HepG2 (cell line): Measurements from ENCODE around the gene ARHGAP9. TPM values are rescaled to one million over a fixed set of nuclear protein-coding genes. Genes with fewer than 3 reads are reported as not detected.

Experiments
- AGO1 ChIP-seq: fragments of 200-400 bp; formaldehyde crosslinking; IDR thresholded peaks from 2 replicates; pipeline ENCODE4 v1.6.1; 2017; ENCODE audit warnings: mild to moderate bottlenecking, low read depth, low read length, moderate library complexity; ENCODE audit not compliant: poor library complexity, severe bottlenecking
- AKAP8 ChIP-seq: sonication (generic); formaldehyde crosslinking; IDR thresholded peaks from 2 replicates; pipeline ENCODE4 v1.5.1; 2020; ENCODE audit warnings: mild to moderate bottlenecking, missing genetic modification reagents
- CCDC6 ChIP-seq: sonication (generic); formaldehyde crosslinking; IDR thresholded peaks from 2 replicates; pipeline ENCODE4 v1.8.1; 2022; ENCODE audit warnings: mild to moderate bottlenecking, missing genetic modification reagents, moderate library complexity
- FOSL2 ChIP-seq: sonication (generic); formaldehyde crosslinking; IDR thresholded peaks from 2 replicates; pipeline ENCODE4 v1.4.0; 2020; ENCODE audit warnings: missing genetic modification reagents
- MATR3 ChIP-seq: sonication (generic); formaldehyde crosslinking; IDR thresholded peaks from 2 replicates; pipeline ENCODE4 v1.4.0; 2020; ENCODE audit warnings: missing genetic modification reagents
- MIXL1 ChIP-seq: IDR thresholded peaks from 2 replicates; pipeline ENCODE4 v1.6.1; 2016
- POLR2AphosphoS2 ChIP-seq: IDR thresholded peaks from 2 replicates; pipeline ENCODE4 v1.6.1; 2011; ENCODE audit warnings: low read depth, low read length, improper control_type of control experiment
- SPEN ChIP-seq: sonication (generic); formaldehyde crosslinking; IDR thresholded peaks from 2 replicates; pipeline ENCODE4 v1.5.1; 2020; ENCODE audit warnings: low read depth, mild to moderate bottlenecking, missing genetic modification reagents
- TBX3 ChIP-seq: fragments of 450-650 bp; IDR thresholded peaks from 2 replicates; pipeline ENCODE4 v1.6.1; 2017; ENCODE audit warnings: antibody characterized with exemption, mild to moderate bottlenecking, inconsistent platforms, borderline replicate concordance
- TCF7L2 ChIP-seq: IDR thresholded peaks from 2 replicates; pipeline ENCODE4 v1.6.1; 2011; ENCODE audit warnings: mild to moderate bottlenecking, low read depth, low read length, moderate library complexity
- TEAD2 ChIP-seq: sonication (generic); formaldehyde crosslinking; IDR thresholded peaks from 2 replicates; pipeline ENCODE4 v1.9.0; 2021; ENCODE audit warnings: missing genetic modification reagents
- ZNF12 ChIP-seq: sonication (generic); formaldehyde crosslinking; IDR thresholded peaks from 2 replicates; pipeline ENCODE4 v1.5.0; 2020; ENCODE audit warnings: missing genetic modification reagents
- ZNF160 ChIP-seq: sonication (generic); formaldehyde crosslinking; IDR thresholded peaks from 2 replicates; pipeline ENCODE4 v1.8.0; 2022; ENCODE audit warnings: mild to moderate bottlenecking, inconsistent platforms, missing genetic modification reagents
- ZNF335 ChIP-seq: sonication (generic); formaldehyde crosslinking; IDR thresholded peaks from 2 replicates; pipeline ENCODE4 v1.4.0; 2020; ENCODE audit warnings: missing genetic modification reagents
- ZNF350 ChIP-seq: sonication (generic); formaldehyde crosslinking; IDR thresholded peaks from 2 replicates; pipeline ENCODE4 v1.4.0; 2020; ENCODE audit warnings: mild to moderate bottlenecking, low read depth, missing genetic modification reagents, borderline replicate concordance
- ZNF709 ChIP-seq: sonication (generic); formaldehyde crosslinking; IDR thresholded peaks from 2 replicates; pipeline ENCODE4 v1.5.0; 2020; ENCODE audit warnings: mild to moderate bottlenecking, missing genetic modification reagents
- ZNF780A ChIP-seq: sonication (generic); formaldehyde crosslinking; IDR thresholded peaks from 2 replicates; pipeline ENCODE4 v1.8.0; 2022; ENCODE audit warnings: mild to moderate bottlenecking, missing genetic modification reagents, moderate library complexity
- polyA plus RNA-seq, 8 experiments: library from polyadenylated mRNA; depleted of rRNA in 3 of 8; stranded (reverse) in 7 of 8; unstranded in 1 of 8; fragments of >200 nt; fragmentation: Illumina TruSeq in 4 of 8; extraction: Trizol in 4 of 8; gene quantifications; 2 replicates each; pipeline versions ENCODE4 v1.2.1 to v1.2.3, GENCODE V29; 2011 to 2016; ENCODE audit warnings: low read depth in 4 of 8, missing spikeins in 1 of 8, mixed read lengths in 1 of 8; ENCODE audit not compliant: insufficient read depth in 1 of 8
- total RNA-seq, 5 experiments: library from RNA; depleted of rRNA; stranded (reverse); fragments of >200 nt; fragmentation: Illumina TruSeq; extraction: Trizol; gene quantifications; 2 replicates each; pipeline ENCODE4 v1.2.3, GENCODE V29; 2016; ENCODE audit warnings: low read depth in 1 of 5
- TF ChIP-seq, protein P1 (sequence below): sonication (generic); formaldehyde crosslinking; IDR thresholded peaks from 2 replicates; pipeline ENCODE4 v1.5.1; 2020; ENCODE audit warnings: missing genetic modification reagents, mild to moderate bottlenecking, borderline replicate concordance
- TF ChIP-seq, protein P2 (sequence below): sonication (generic); formaldehyde crosslinking; IDR thresholded peaks from 2 replicates; pipeline ENCODE4 v1.5.1; 2020; ENCODE audit warnings: missing genetic modification reagents, mild to moderate bottlenecking, borderline replicate concordance
- TF ChIP-seq, protein P3 (sequence below): sonication (generic); formaldehyde crosslinking; IDR thresholded peaks from 2 replicates; pipeline ENCODE4 v1.5.0; 2020; ENCODE audit warnings: missing genetic modification reagents
- TF ChIP-seq, protein P4 (sequence below), 2 experiments: fragments of 450-650 bp in 1 of 2; sonication (generic) in 1 of 2; formaldehyde crosslinking; IDR thresholded peaks; 2 replicates each; pipeline versions ENCODE4 v1.5.0 to v1.8.0; 2020 to 2022; ENCODE audit warnings: mild to moderate bottlenecking in 1 of 2, missing genetic modification reagents in 1 of 2
- TF ChIP-seq, protein P5 (sequence below): sonication (generic); formaldehyde crosslinking; IDR thresholded peaks from 2 replicates; pipeline ENCODE4 v1.4.0; 2020; ENCODE audit warnings: missing genetic modification reagents

ARHGAP9 gene
- total and polyA plus RNA-seq, 2 of the 13 experiments (the other 11 are each of a cell fraction or from before 2014, with no cell fraction given) = 0.18 to 1.2 TPM

DNA sequence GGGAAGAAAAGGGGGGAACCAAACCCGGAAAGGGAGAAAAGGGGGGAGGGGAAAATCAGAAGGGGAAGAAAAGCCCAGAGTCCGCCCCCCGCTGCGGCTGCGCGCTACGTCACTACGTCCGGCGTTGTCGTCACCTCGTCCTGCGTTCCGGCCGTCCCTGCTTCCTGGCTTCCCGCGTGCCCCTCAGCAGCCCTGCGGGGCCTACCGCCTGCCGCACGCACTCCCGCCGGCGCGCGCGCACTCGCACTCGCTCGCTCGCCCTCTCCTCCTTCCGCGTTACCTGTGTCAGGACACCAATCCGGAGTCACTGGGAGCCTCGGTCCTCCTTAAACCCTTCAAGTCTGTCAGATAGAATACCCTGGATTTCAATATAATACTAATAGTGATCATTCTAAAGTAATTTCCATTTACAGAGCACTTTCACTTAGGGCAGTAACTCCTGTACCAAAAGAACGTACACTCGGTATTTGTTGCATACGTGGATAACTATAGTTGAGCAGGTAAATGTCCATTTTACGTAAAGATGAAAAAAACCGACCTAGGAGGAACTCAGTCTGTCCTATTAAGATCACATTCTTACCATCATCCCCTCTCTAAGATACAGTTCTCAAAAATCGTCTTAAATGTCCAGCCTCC, 48.6 kb downstream of the ARHGAP9 start, which contains the start of gene R3HDM2 (continued):
- TF ChIP-seq, protein P1, sequence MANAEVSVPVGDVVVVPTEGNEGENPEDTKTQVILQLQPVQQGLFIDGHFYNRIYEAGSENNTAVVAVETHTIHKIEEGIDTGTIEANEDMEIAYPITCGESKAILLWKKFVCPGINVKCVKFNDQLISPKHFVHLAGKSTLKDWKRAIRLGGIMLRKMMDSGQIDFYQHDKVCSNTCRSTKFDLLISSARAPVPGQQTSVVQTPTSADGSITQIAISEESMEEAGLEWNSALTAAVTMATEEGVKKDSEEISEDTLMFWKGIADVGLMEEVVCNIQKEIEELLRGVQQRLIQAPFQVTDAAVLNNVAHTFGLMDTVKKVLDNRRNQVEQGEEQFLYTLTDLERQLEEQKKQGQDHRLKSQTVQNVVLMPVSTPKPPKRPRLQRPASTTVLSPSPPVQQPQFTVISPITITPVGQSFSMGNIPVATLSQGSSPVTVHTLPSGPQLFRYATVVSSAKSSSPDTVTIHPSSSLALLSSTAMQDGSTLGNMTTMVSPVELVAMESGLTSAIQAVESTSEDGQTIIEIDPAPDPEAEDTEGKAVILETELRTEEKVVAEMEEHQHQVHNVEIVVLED (CRISPR knock-in tag) = peak; percentile 99
- TF ChIP-seq, protein P2, sequence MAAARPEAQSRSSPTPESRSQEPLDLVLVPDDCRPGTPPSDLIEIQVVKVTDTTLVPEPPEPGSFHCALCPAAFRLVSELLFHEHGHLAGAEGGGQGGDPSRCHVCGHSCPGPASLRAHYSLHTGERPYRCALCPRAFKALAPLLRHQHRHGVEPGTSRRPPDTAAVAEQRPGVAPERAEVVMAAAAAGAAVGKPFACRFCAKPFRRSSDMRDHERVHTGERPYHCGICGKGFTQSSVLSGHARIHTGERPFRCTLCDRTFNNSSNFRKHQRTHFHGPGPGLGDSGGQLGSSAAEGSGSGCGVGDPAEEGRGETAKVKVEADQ (CRISPR knock-in tag) = 0 out of 2 replicates have a peak, but pooled peaks have one; percentile 10
- TF ChIP-seq ZNF160 (CRISPR knock-in tag) = 0 out of 2 replicates have a peak, but pooled peaks have one; percentile 59
- TF ChIP-seq SPEN (CRISPR knock-in tag) = peak; percentile 97
- TF ChIP-seq MATR3 (CRISPR knock-in tag) = no peak
- TF ChIP-seq, protein P3, sequence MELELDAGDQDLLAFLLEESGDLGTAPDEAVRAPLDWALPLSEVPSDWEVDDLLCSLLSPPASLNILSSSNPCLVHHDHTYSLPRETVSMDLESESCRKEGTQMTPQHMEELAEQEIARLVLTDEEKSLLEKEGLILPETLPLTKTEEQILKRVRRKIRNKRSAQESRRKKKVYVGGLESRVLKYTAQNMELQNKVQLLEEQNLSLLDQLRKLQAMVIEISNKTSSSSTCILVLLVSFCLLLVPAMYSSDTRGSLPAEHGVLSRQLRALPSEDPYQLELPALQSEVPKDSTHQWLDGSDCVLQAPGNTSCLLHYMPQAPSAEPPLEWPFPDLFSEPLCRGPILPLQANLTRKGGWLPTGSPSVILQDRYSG = no peak
- TF ChIP-seq ZNF12 = peak; percentile 23; the same call in 1 of the 2 replicates
- TF ChIP-seq CCDC6 (CRISPR knock-in tag) = 0 out of 2 replicates have a peak, but pooled peaks have one; percentile 48
- TF ChIP-seq ZNF780A = peak; percentile 28; the same call in 1 of the 2 replicates
- TF ChIP-seq, protein P4, sequence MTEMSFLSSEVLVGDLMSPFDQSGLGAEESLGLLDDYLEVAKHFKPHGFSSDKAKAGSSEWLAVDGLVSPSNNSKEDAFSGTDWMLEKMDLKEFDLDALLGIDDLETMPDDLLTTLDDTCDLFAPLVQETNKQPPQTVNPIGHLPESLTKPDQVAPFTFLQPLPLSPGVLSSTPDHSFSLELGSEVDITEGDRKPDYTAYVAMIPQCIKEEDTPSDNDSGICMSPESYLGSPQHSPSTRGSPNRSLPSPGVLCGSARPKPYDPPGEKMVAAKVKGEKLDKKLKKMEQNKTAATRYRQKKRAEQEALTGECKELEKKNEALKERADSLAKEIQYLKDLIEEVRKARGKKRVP (CRISPR knock-in tag; IDR thresholded peaks at IDR 0.05) = 0 out of 4 replicates have a peak, but pooled peaks of 1 of the 2 experiments have one; percentile 44
- TF ChIP-seq MIXL1 (CRISPR knock-in tag) = peak; percentile 36; the same call in 1 of the 2 replicates
- TF ChIP-seq TCF7L2 = no peak
- no peak for TF ChIP-seq TEAD2
- peak; percentile 93 for TF ChIP-seq AKAP8 (CRISPR knock-in tag)
- TF ChIP-seq ZNF350 (CRISPR knock-in tag) = peak; percentile 79
- peak; percentile 53 for TF ChIP-seq FOSL2 (CRISPR knock-in tag)
- no peak for TF ChIP-seq POLR2AphosphoS2
- TF ChIP-seq ZNF709 (CRISPR knock-in tag) = peak; percentile 75
- TF ChIP-seq ZNF335 (CRISPR knock-in tag) = peak; percentile 20; the same call in 1 of the 2 replicates
- no peak for TF ChIP-seq AGO1
- TF ChIP-seq, protein P5, sequence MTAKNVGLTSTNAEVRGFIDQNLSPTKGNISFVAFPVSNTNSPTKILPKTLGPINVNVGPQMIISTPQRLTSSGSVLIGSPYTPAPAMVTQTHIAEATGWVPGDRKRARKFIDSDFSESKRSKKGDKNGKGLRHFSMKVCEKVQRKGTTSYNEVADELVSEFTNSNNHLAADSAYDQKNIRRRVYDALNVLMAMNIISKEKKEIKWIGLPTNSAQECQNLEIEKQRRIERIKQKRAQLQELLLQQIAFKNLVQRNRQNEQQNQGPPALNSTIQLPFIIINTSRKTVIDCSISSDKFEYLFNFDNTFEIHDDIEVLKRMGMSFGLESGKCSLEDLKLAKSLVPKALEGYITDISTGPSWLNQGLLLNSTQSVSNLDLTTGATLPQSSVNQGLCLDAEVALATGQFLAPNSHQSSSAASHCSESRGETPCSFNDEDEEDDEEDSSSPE (CRISPR knock-in tag) = peak; percentile 94
- no peak for TF ChIP-seq TBX3
